HL-60 (cell line): Measurements from ENCODE around the gene VPS37D.

Experiments used
- GABPA ChIP-seq: IDR thresholded peaks from 2 replicates; pipeline ENCODE4 v1.6.1; 2012; ENCODE audit warnings: low read depth
- POLR2AphosphoS5 ChIP-seq: IDR thresholded peaks from 2 replicates; pipeline ENCODE4 v1.6.1; 2012; ENCODE audit warnings: low read depth
- TF ChIP-seq, protein P1 (sequence below): IDR thresholded peaks from one replicate; pipeline ENCODE4 v1.5.1; 2011; ENCODE audit warnings: low read length, control low read depth, inconsistent platforms; ENCODE audit not compliant: insufficient read depth
- TF ChIP-seq, protein P2 (sequence below): IDR thresholded peaks from 2 replicates; pipeline ENCODE4 v1.6.1; 2012; ENCODE audit warnings: low read depth; ENCODE audit not compliant: insufficient replicate concordance

DNA sequence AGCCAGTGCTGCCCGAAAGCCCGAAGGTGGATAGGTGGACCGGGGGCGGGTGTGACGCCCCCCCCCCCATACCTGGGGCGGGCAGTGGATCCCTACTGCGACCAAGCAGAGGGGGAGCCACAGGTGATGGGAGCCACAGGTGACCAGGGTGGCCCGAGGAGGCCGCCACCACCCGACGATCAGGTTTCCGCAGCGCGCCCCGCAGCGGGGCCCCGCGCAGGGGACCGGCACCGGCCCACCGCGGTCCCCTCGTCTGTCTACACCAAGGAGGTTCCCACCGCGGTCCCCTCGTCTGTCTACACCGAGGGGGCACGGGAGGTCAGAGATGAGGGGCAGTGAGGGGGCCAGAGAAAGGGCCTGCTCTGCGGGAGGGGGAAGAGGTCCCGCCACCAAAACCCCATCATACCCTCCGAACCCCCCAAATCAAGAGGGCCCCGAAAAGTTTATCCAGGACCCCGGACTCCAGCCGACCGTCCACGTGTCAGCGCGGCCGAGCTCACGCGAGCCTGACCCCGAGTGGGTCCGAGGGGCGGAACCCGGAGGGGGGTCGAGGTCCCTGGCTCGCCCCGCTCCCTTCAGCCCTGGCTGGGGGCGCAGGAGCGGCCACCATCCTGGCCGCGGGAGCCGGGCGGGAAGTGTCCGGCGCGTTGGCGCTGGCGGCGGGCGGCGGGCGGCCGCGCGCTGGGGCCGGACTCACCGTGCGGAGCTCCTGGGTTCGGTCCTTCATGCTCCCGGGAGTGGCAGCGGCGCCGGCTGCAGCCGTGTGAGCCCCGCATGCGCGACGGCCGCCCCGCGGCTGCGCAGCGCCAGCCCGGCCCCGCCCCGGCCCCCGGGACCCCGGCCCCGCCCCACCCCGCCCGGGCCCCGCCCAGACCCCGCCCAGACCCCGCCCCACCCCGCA is 51.5 kb downstream of the VPS37D start, which contains the start of gene STX1A:
- TF ChIP-seq, protein P1, sequence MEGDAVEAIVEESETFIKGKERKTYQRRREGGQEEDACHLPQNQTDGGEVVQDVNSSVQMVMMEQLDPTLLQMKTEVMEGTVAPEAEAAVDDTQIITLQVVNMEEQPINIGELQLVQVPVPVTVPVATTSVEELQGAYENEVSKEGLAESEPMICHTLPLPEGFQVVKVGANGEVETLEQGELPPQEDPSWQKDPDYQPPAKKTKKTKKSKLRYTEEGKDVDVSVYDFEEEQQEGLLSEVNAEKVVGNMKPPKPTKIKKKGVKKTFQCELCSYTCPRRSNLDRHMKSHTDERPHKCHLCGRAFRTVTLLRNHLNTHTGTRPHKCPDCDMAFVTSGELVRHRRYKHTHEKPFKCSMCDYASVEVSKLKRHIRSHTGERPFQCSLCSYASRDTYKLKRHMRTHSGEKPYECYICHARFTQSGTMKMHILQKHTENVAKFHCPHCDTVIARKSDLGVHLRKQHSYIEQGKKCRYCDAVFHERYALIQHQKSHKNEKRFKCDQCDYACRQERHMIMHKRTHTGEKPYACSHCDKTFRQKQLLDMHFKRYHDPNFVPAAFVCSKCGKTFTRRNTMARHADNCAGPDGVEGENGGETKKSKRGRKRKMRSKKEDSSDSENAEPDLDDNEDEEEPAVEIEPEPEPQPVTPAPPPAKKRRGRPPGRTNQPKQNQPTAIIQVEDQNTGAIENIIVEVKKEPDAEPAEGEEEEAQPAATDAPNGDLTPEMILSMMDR: no peak
- TF ChIP-seq, protein P2, sequence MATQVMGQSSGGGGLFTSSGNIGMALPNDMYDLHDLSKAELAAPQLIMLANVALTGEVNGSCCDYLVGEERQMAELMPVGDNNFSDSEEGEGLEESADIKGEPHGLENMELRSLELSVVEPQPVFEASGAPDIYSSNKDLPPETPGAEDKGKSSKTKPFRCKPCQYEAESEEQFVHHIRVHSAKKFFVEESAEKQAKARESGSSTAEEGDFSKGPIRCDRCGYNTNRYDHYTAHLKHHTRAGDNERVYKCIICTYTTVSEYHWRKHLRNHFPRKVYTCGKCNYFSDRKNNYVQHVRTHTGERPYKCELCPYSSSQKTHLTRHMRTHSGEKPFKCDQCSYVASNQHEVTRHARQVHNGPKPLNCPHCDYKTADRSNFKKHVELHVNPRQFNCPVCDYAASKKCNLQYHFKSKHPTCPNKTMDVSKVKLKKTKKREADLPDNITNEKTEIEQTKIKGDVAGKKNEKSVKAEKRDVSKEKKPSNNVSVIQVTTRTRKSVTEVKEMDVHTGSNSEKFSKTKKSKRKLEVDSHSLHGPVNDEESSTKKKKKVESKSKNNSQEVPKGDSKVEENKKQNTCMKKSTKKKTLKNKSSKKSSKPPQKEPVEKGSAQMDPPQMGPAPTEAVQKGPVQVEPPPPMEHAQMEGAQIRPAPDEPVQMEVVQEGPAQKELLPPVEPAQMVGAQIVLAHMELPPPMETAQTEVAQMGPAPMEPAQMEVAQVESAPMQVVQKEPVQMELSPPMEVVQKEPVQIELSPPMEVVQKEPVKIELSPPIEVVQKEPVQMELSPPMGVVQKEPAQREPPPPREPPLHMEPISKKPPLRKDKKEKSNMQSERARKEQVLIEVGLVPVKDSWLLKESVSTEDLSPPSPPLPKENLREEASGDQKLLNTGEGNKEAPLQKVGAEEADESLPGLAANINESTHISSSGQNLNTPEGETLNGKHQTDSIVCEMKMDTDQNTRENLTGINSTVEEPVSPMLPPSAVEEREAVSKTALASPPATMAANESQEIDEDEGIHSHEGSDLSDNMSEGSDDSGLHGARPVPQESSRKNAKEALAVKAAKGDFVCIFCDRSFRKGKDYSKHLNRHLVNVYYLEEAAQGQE: no peak
- TF ChIP-seq POLR2AphosphoS5 (no peak), GABPA (no peak)
